Fibroblast of gingiva (primary cell): ENCODE measurements around the gene UTP3.
"Not testable (repeated sequence)": the region's sequence is repeated elsewhere in the genome, so short reads cannot be mapped to it uniquely, and the experiment has no call there.

Source experiments
- DNase-seq: peaks from one replicate; pipeline ENCODE4 v3.0.0-alpha.2; 2011; ENCODE audit warnings: low read depth

UTP3 gene

GRCh38 chr4:70687392-70687791 lies 940 bp upstream of the UTP3 start:
- no peak for DNase-seq

GRCh38 chr4:70688795-70689231 lies 481 bp downstream of the UTP3 start:
- no peak for DNase-seq

GRCh38 chr4:70691661-70692060 lies 3.3 kb downstream of the UTP3 start:
- DNase-seq: no peak

GRCh38 chr4:70694633-70695032 lies 6.3 kb downstream of the UTP3 start:
- DNase-seq: not testable (repeated sequence)

GRCh38 chr4:70698435-70698834 lies 10.1 kb downstream of the UTP3 start:
- DNase-seq: not testable (repeated sequence)

GRCh38 chr4:70700712-70701111 lies 12.4 kb downstream of the UTP3 start:
- DNase-seq: no peak

GRCh38 chr4:70701271-70701670 lies 12.9 kb downstream of the UTP3 start:
- no peak for DNase-seq

GRCh38 chr4:70702592-70702991 lies 14.3 kb downstream of the UTP3 start:
- not testable (repeated sequence) for DNase-seq

- peak; percentile 40 for DNase-seq
Observed at GRCh38 chr4:70703619-70704214, 15.4 kb downstream of the UTP3 start.

GRCh38 chr4:70704215-70704930 lies 16.0 kb downstream of the UTP3 start:
- peak; percentile 65 for DNase-seq

GRCh38 chr4:70704931-70705182 lies 16.5 kb downstream of the UTP3 start:
- DNase-seq: no peak

- peak; percentile 63 for DNase-seq
Observed at GRCh38 chr4:70705183-70706043, 17.1 kb downstream of the UTP3 start.

- DNase-seq: no peak
Observed at GRCh38 chr4:70706044-70706461, 17.7 kb downstream of the UTP3 start.

GRCh38 chr4:70706516-70706915 lies 18.2 kb downstream of the UTP3 start:
- DNase-seq: no peak

- DNase-seq: no peak
Observed at GRCh38 chr4:70709611-70710205, 21.4 kb downstream of the UTP3 start.

GRCh38 chr4:70711599-70711998 lies 23.3 kb downstream of the UTP3 start:
- no peak for DNase-seq

GRCh38 chr4:70712150-70712549 lies 23.8 kb downstream of the UTP3 start:
- DNase-seq: no peak

- no peak for DNase-seq
Observed at GRCh38 chr4:70712604-70713452, 24.5 kb downstream of the UTP3 start.

- DNase-seq: no peak
Observed at GRCh38 chr4:70713453-70714078, 25.2 kb downstream of the UTP3 start.

- DNase-seq: no peak
Observed at GRCh38 chr4:70714079-70714887, 26.0 kb downstream of the UTP3 start.
